Nephron progenitor cell (in vitro differentiated cells): ENCODE data around the gene ENOX1.

ENCODE experiments used
- DNase-seq: peaks from one replicate; pipeline ENCODE4 v3.0.0; 2021
- H3K27ac Mint-ChIP-seq: 2 replicates; pipeline ENCODE4 v1.8.0; 2021; ENCODE audit warnings: mild to moderate bottlenecking, moderate library complexity, mixed read lengths
- H3K27me3 Mint-ChIP-seq: 2 replicates; pipeline ENCODE4 v1.8.0; 2021; ENCODE audit warnings: mild to moderate bottlenecking, low read depth, mixed read lengths; ENCODE audit not compliant: poor library complexity
- H3K36me3 Mint-ChIP-seq: 2 replicates; pipeline ENCODE4 v1.8.0; 2021; ENCODE audit warnings: low read depth, mixed read lengths
- H3K4me1 Mint-ChIP-seq: 2 replicates; pipeline ENCODE4 v1.8.0; 2021; ENCODE audit warnings: mixed read lengths
- H3K4me3 Mint-ChIP-seq: 2 replicates; pipeline ENCODE4 v1.8.0; 2021; ENCODE audit warnings: mild to moderate bottlenecking, moderate library complexity, mixed read lengths
- H3K9me3 Mint-ChIP-seq: 2 replicates; pipeline ENCODE4 v1.8.0; 2021; ENCODE audit warnings: mild to moderate bottlenecking, moderate library complexity, mixed read lengths
- CTCF ChIP-seq: fragments of 200-600 bp; sonication (generic); IDR thresholded peaks from 2 replicates; pipeline ENCODE4 v1.5.0; 2021; ENCODE audit warnings: antibody characterized with exemption

Gene ENOX1

GRCh38 chr13:43376596-43376995 lies 410.2 kb downstream of the ENOX1 start:
- Mint-ChIP-seq H3K27ac (no peak overlapping the region), H3K4me1 (no peaks in the 10 kb centered on the region), H3K9me3 (peaks cover 21% of the 10 kb centered on the region), H3K4me3 (no peak overlapping the region), H3K36me3 (no peaks in the 10 kb centered on the region), H3K27me3 (no peaks in the 10 kb centered on the region)
- no peak for TF ChIP-seq CTCF
- no peak for DNase-seq

- H3K36me3 Mint-ChIP-seq: no peaks in the 10 kb centered on the region
- no peak for TF ChIP-seq CTCF
- no peaks in the 10 kb centered on the region for H3K4me1 Mint-ChIP-seq
- H3K27me3 Mint-ChIP-seq: no peaks in the 10 kb centered on the region
- H3K27ac Mint-ChIP-seq: no peak overlapping the region
- no peak overlapping the region for H3K4me3 Mint-ChIP-seq
- H3K9me3 Mint-ChIP-seq: peaks cover 21% of the 10 kb centered on the region
- DNase-seq: no peak
Observed at GRCh38 chr13:43375797-43376465, 410.8 kb downstream of the ENOX1 start.

GRCh38 chr13:43374621-43375020 lies 412.2 kb downstream of the ENOX1 start:
- Mint-ChIP-seq H3K9me3 (peaks cover 10% of the 10 kb centered on the region), H3K36me3 (no peaks in the 10 kb centered on the region), H3K27ac (no peak overlapping the region), H3K4me1 (no peaks in the 10 kb centered on the region), H3K27me3 (no peaks in the 10 kb centered on the region), H3K4me3 (no peak overlapping the region)
- TF ChIP-seq CTCF: no peak
- DNase-seq: no peak

GRCh38 chr13:43373400-43373799 lies 413.4 kb downstream of the ENOX1 start:
- TF ChIP-seq CTCF: no peak
- H3K4me1 Mint-ChIP-seq: no peaks in the 10 kb centered on the region
- no peak for DNase-seq
- no peaks in the 10 kb centered on the region for H3K27me3 Mint-ChIP-seq
- H3K27ac Mint-ChIP-seq: no peak overlapping the region
- H3K4me3 Mint-ChIP-seq: no peak overlapping the region
- H3K36me3 Mint-ChIP-seq: no peaks in the 10 kb centered on the region
- H3K9me3 Mint-ChIP-seq: no peaks in the 10 kb centered on the region

GRCh38 chr13:43370842-43371241 lies 415.9 kb downstream of the ENOX1 start:
- no peak for TF ChIP-seq CTCF
- Mint-ChIP-seq H3K4me3 (no peak overlapping the region), H3K27me3 (no peaks in the 10 kb centered on the region), H3K9me3 (no peaks in the 10 kb centered on the region), H3K4me1 (peaks cover 4% of the 10 kb centered on the region), H3K27ac (no peak overlapping the region), H3K36me3 (no peaks in the 10 kb centered on the region)
- no peak for DNase-seq

GRCh38 chr13:43369319-43369718 lies 417.5 kb downstream of the ENOX1 start:
- no peaks in the 10 kb centered on the region for H3K36me3 Mint-ChIP-seq
- no peaks in the 10 kb centered on the region for H3K9me3 Mint-ChIP-seq
- no peak for TF ChIP-seq CTCF
- peaks cover 4% of the 10 kb centered on the region for H3K4me1 Mint-ChIP-seq
- H3K27ac Mint-ChIP-seq: no peak overlapping the region
- H3K4me3 Mint-ChIP-seq: no peak overlapping the region
- no peaks in the 10 kb centered on the region for H3K27me3 Mint-ChIP-seq
- no peak for DNase-seq
